Keratinocyte (primary cell): ENCODE results near the gene SIVA1. TPM values are rescaled to one million over a fixed set of nuclear protein-coding genes. Genes with fewer than 3 reads are reported as not detected.

Experiments used
- DNase-seq: peaks from one replicate; pipeline ENCODE4 v3.0.0-alpha.2; 2011; ENCODE audit warnings: low read depth, missing footprints, low spot score
- FAIRE-seq: peaks from 2 replicates; lab custom pipeline; 2011; peaks lifted over from hg19 to GRCh38; lab: Jason Lieb, UNC
- H2AFZ ChIP-seq: 2 replicates; pipeline ENCODE4 v1.6.0; 2012; ENCODE audit warnings: low read length, control low read depth, inconsistent platforms; ENCODE audit not compliant: control insufficient read depth
- H3K27ac ChIP-seq: 2 replicates; pipeline ENCODE4 v1.5.1; 2011; ENCODE audit warnings: low read length; ENCODE audit not compliant: control insufficient read depth, insufficient read depth
- H3K27me3 ChIP-seq: 3 replicates; pipeline ENCODE4 v1.6.0; 2011; ENCODE audit warnings: low read length; ENCODE audit not compliant: control insufficient read depth, insufficient read depth; ENCODE audit errors: extremely low read depth
- H3K36me3 ChIP-seq, 2 experiments: 2 replicates in 1 of 2; 3 replicates in 1 of 2; pipeline ENCODE4 v1.5.1; 2011; ENCODE audit warnings: low read length in 2 of 2, mild to moderate bottlenecking in 1 of 2; ENCODE audit not compliant: control insufficient read depth in 2 of 2, insufficient read depth in 2 of 2; ENCODE audit errors: extremely low read depth in 1 of 2
- H3K4me1 ChIP-seq: 3 replicates; pipeline ENCODE4 v1.5.1; 2011; ENCODE audit warnings: low read length; ENCODE audit not compliant: control insufficient read depth, insufficient read depth; ENCODE audit errors: extremely low read depth
- H3K4me2 ChIP-seq: 3 replicates; pipeline ENCODE4 v1.6.0; 2011; ENCODE audit warnings: low read depth, low read length; ENCODE audit not compliant: control insufficient read depth, insufficient read depth; ENCODE audit errors: extremely low read depth
- H3K4me3 ChIP-seq, 3 experiments: fragments of 200-600 bp in 1 of 3; sonication (generic) in 1 of 3; 2 replicates in 2 of 3; 3 replicates in 1 of 3; pipeline ENCODE4 v1.5.1; 2011 to 2016; ENCODE audit warnings: low read length in 3 of 3, mild to moderate bottlenecking in 3 of 3, control low read depth in 2 of 3, inconsistent platforms in 1 of 3, low read depth in 1 of 3, mixed read lengths in 1 of 3, mixed run types in 1 of 3, moderate library complexity in 1 of 3; ENCODE audit not compliant: control insufficient read depth in 2 of 3, insufficient read depth in 2 of 3; ENCODE audit errors: extremely low read depth in 1 of 3
- H3K79me2 ChIP-seq: 2 replicates; pipeline ENCODE4 v1.6.0; 2012; ENCODE audit warnings: low read length; ENCODE audit not compliant: control insufficient read depth, insufficient read depth
- H3K9ac ChIP-seq: 3 replicates; pipeline ENCODE4 v1.6.0; 2011; ENCODE audit warnings: low read length; ENCODE audit not compliant: control insufficient read depth, insufficient read depth; ENCODE audit errors: extremely low read depth
- H3K9me1 ChIP-seq: 3 replicates; pipeline ENCODE4 v1.6.0; 2011; ENCODE audit warnings: low read length; ENCODE audit not compliant: control insufficient read depth, insufficient read depth; ENCODE audit errors: extremely low read depth
- H3K9me3 ChIP-seq: 2 replicates; pipeline ENCODE4 v1.5.1; 2012; ENCODE audit warnings: low read depth, low read length; ENCODE audit not compliant: control insufficient read depth
- H4K20me1 ChIP-seq: 3 replicates; pipeline ENCODE4 v1.6.0; 2011; ENCODE audit warnings: low read length; ENCODE audit not compliant: control insufficient read depth, insufficient read depth; ENCODE audit errors: extremely low read depth
- EZH2 ChIP-seq: IDR thresholded peaks from one replicate; pipeline ENCODE4 v1.6.1; 2012; ENCODE audit warnings: inconsistent platforms, mild to moderate bottlenecking, low read length, moderate library complexity
- dilution Hi-C: fragments of 300-500 bp; cut with MboI; formaldehyde crosslinking; loops from one replicate; pipeline ENCODE4 v1.7.0; 2020; ENCODE audit warnings: low sequenced_read_pairs; ENCODE audit not compliant: extremely low pct_ligation_motif_present
- polyA plus RNA-seq, 5 experiments: library from polyadenylated mRNA; depleted of rRNA in 3 of 5; stranded (reverse) in 3 of 5; stranded (forward) in 1 of 5; unstranded in 1 of 5; fragments of >200 nt; gene quantifications; 1 replicate in 1 of 5; 2 replicates in 3 of 5; 3 replicates in 1 of 5; pipeline versions ENCODE4 v1.2.1 to v1.2.3, GENCODE V29; 2011 to 2012; ENCODE audit warnings: missing spikeins in 2 of 5, low read depth in 1 of 5, low replicate concordance in 1 of 5
- TF ChIP-seq, protein P1 (sequence below), 3 experiments: IDR thresholded peaks in 1 of 3; conservative IDR thresholded peaks in 1 of 3; optimal IDR thresholded peaks in 1 of 3; 2 replicates in 2 of 3; 3 replicates in 1 of 3; pipeline versions ENCODE3 to v1.5.1; 2011; ENCODE audit warnings: low read length in 3 of 3, mild to moderate bottlenecking in 3 of 3, moderate library complexity in 2 of 3, control low read depth in 1 of 3, inconsistent platforms in 1 of 3; ENCODE audit not compliant: insufficient read depth in 2 of 3; ENCODE audit errors: extremely low read depth in 1 of 3

SIVA1 gene
- polyA plus RNA-seq, 1 donor (not counting 4 experiments of a cell fraction or from before 2014, with no cell fraction given) = 35.3 TPM

DNA sequence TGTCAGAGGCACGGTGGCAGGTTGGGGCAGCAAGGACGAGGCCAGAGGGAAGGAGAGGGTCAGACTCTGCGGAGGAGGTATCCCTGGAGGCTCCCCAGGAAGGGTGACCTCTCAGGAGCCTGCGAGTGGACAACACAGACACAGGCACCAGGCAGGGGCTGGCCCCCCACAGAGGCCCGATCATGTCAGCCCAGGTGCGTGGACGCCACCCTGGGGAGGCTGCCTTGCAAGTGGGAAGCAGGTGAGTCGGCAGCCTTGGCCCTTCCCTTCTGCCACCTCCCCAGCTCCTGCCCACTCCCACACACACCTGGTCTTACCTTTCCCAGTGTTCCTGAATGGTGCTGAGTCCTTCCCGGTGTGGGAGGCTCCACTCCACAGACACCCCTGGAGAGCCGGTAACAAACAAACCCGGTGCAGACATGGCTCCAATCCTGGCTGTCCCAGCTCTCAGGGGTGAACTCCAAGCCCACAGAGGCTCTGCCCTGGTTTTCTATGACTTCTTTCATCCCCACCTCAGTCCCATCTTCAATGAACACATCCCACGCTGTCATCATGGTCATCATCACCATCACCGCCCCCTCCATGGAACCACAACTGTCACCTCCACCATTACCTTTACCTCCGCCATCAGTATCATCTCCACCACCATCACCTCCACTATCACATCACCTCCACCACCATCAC is 53.1 kb downstream of the SIVA1 start:
- no peaks in the 10 kb centered on the region for H3K79me2 ChIP-seq
- H3K27me3 ChIP-seq = peaks cover 3% of the 10 kb centered on the region
- no peaks in the 10 kb centered on the region for H4K20me1 ChIP-seq
- dilution Hi-C loops = no loop called here
- no peak overlapping the region for H3K4me3 ChIP-seq
- no peaks in the 10 kb centered on the region for H3K9me1 ChIP-seq
- H3K9ac ChIP-seq = no peak overlapping the region
- FAIRE-seq = no peak
- no peak overlapping the region for H2AFZ ChIP-seq
- no peak overlapping the region for H3K4me2 ChIP-seq
- peaks cover 7% of the 10 kb centered on the region for H3K4me1 ChIP-seq
- H3K36me3 ChIP-seq = no peaks in the 10 kb centered on the region
- TF ChIP-seq, protein P1, sequence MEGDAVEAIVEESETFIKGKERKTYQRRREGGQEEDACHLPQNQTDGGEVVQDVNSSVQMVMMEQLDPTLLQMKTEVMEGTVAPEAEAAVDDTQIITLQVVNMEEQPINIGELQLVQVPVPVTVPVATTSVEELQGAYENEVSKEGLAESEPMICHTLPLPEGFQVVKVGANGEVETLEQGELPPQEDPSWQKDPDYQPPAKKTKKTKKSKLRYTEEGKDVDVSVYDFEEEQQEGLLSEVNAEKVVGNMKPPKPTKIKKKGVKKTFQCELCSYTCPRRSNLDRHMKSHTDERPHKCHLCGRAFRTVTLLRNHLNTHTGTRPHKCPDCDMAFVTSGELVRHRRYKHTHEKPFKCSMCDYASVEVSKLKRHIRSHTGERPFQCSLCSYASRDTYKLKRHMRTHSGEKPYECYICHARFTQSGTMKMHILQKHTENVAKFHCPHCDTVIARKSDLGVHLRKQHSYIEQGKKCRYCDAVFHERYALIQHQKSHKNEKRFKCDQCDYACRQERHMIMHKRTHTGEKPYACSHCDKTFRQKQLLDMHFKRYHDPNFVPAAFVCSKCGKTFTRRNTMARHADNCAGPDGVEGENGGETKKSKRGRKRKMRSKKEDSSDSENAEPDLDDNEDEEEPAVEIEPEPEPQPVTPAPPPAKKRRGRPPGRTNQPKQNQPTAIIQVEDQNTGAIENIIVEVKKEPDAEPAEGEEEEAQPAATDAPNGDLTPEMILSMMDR (optimal IDR thresholded peaks at IDR 0.05 in 1 of 3, IDR thresholded peaks at IDR 0.05 in 1 of 3, conservative IDR thresholded peaks at IDR 0.05 in 1 of 3; ENCODE audit: extremely low read depth in 1 of 3, insufficient read depth in 2 of 3, low read length in 3 of 3) = no peak
- TF ChIP-seq EZH2 = no peak
- no peak for DNase-seq
- no peaks in the 10 kb centered on the region for H3K9me3 ChIP-seq
- no peak overlapping the region for H3K27ac ChIP-seq

DNA sequence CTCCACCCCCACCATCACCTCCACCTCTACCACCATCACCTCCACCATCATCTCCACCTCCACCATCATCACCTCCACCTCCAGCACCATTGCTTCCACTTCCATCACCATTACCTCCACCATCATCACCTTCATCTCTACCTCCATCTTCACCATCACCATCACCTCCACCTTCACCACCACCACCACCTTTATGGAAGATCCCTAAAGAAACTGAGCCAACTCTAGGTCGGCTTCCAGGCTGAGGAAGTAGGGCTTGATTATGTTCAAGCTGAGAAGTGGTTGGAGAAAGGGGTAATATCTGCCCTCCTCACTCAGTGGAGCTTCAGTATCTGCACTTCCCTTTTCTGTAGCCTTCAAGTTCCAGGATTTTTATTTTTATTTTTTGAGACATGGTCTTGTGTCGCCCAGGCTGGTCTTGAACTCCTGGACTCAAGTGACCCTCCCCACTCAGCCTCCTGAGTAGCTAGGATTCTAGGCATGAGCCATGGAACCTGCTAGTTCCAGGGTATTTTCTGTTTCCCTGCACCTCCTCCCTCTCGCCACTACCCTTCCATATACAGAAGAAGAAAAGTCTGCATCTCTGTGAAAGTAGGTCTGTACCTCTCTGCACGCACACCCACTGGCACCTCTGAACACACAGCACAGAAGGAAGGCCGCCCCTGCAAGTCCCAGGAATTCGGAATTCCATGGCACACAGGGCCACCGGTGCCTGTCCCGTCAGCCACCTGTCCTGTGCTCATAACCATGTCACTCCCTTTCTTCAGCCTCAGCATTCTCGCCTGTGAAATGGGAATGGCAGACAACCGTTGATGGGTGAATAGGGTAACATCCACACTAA is 53.9 kb downstream of the SIVA1 start:
- H2AFZ ChIP-seq = no peak overlapping the region
- no peaks in the 10 kb centered on the region for H3K79me2 ChIP-seq
- no peaks in the 10 kb centered on the region for H3K9me3 ChIP-seq
- no peak overlapping the region for H3K4me2 ChIP-seq
- peaks cover 2% of the 10 kb centered on the region for H3K4me1 ChIP-seq
- FAIRE-seq (no peak), DNase-seq (no peak)
- dilution Hi-C loops = no loop called here
- peaks cover under 1% of the 10 kb centered on the region for H3K27me3 ChIP-seq
- H3K27ac ChIP-seq = no peak overlapping the region
- TF ChIP-seq EZH2 = no peak
- TF ChIP-seq, protein P1 (optimal IDR thresholded peaks at IDR 0.05 in 1 of 3, IDR thresholded peaks at IDR 0.05 in 1 of 3, conservative IDR thresholded peaks at IDR 0.05 in 1 of 3; ENCODE audit: extremely low read depth in 1 of 3, insufficient read depth in 2 of 3, low read length in 3 of 3) = no peak
- no peaks in the 10 kb centered on the region for H3K9me1 ChIP-seq
- H4K20me1 ChIP-seq = no peaks in the 10 kb centered on the region
- H3K9ac ChIP-seq = no peak overlapping the region
- H3K36me3 ChIP-seq = no peaks in the 10 kb centered on the region
- no peak overlapping the region for H3K4me3 ChIP-seq
